Measurements from ENCODE around the gene P2RX4.

DNA sequence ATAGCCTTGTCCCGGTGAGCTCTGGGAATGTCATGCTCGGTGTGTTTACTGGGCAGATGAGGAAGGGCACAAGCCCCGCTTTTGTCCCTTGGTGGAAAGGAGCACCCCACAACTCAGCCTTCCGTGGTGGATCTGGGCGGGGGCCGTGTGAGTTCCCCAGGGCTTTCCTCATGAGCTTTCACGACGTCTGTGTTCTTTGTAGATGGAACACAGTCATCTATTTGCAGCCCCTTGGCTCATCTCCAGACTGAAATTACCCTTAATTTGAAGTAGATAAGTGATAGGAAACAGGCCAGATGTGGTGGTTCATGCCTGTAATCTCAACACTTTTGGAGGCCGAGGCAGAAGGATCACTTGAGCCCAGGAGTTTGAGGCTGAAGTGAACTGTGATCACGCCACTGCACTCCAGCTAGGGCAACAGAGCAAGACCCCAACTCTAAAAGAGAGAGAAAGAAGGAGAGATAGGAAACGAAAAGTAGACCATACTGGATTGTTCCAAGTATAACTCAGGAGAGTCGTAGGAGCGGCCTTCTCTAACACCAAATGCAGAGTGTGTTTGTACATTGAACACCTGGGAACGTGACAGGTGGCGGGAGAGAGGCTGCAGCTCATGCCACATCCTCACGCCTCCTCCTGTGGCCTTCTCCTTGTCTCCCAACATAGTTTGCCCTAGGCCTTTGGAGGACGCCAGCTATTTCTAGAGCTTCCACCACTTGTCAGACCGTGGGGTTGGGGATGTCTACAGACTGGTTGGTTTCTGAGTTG is 8.8 kb downstream of the P2RX4 start:
- TF ChIP-seq, protein P1, sequence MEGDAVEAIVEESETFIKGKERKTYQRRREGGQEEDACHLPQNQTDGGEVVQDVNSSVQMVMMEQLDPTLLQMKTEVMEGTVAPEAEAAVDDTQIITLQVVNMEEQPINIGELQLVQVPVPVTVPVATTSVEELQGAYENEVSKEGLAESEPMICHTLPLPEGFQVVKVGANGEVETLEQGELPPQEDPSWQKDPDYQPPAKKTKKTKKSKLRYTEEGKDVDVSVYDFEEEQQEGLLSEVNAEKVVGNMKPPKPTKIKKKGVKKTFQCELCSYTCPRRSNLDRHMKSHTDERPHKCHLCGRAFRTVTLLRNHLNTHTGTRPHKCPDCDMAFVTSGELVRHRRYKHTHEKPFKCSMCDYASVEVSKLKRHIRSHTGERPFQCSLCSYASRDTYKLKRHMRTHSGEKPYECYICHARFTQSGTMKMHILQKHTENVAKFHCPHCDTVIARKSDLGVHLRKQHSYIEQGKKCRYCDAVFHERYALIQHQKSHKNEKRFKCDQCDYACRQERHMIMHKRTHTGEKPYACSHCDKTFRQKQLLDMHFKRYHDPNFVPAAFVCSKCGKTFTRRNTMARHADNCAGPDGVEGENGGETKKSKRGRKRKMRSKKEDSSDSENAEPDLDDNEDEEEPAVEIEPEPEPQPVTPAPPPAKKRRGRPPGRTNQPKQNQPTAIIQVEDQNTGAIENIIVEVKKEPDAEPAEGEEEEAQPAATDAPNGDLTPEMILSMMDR (conservative IDR thresholded peaks at IDR 0.05; ENCODE audit: low read length), result no peak
- TF ChIP-seq EZH2phosphoT487 (IDR thresholded peaks at IDR 0.05; ENCODE audit: borderline replicate concordance, low read depth, low read length), result no peak
